HEK293T (cell line): ENCODE data around the gene CNKSR3.

Experiments
- CTCF ChIA-PET: fragments of 350-600 bp; formaldehyde crosslinking; extraction: SDS; loops from one replicate; lab custom pipeline; 2021; ENCODE audit warnings: antibody characterized with exemption, inconsistent platforms; lab: Yijun Ruan, JAX
- POLR2A ChIA-PET: fragments of 350-600 bp; formaldehyde crosslinking; extraction: SDS; loops from one replicate; lab custom pipeline; 2020; ENCODE audit warnings: antibody characterized with exemption, inconsistent platforms; lab: Yijun Ruan, JAX
- DNase-seq: peaks from one replicate; pipeline ENCODE4 v3.0.0; 2012; ENCODE audit warnings: mixed read lengths; ENCODE audit errors: extremely low spot score
- ARNT ChIP-seq: fragments of 450-650 bp; IDR thresholded peaks from 2 replicates; pipeline ENCODE4 v1.6.1; 2017; ENCODE audit warnings: mild to moderate bottlenecking
- BHLHE40 ChIP-seq: fragments of 450-650 bp; IDR thresholded peaks from 2 replicates; pipeline ENCODE4 v1.6.1; 2016; ENCODE audit warnings: mild to moderate bottlenecking, moderate library complexity, borderline replicate concordance
- CTBP1 ChIP-seq: fragments of 450-650 bp; IDR thresholded peaks from 2 replicates; pipeline ENCODE4 v1.6.1; 2016; ENCODE audit warnings: borderline replicate concordance
- ELF4 ChIP-seq: fragments of 450-650 bp; IDR thresholded peaks from 2 replicates; pipeline ENCODE4 v1.6.1; 2017; ENCODE audit warnings: antibody characterized with exemption
- FOXA1 ChIP-seq: fragments of 450-650 bp; IDR thresholded peaks from 2 replicates; pipeline ENCODE4 v1.6.1; 2016; ENCODE audit warnings: mild to moderate bottlenecking
- FOXK2 ChIP-seq: fragments of 450-650 bp; IDR thresholded peaks from 2 replicates; pipeline ENCODE4 v1.6.1; 2016; ENCODE audit warnings: mild to moderate bottlenecking
- FOXM1 ChIP-seq: fragments of 450-650 bp; IDR thresholded peaks from 2 replicates; pipeline ENCODE4 v1.6.1; 2017; ENCODE audit warnings: mild to moderate bottlenecking, borderline replicate concordance
- HDGF ChIP-seq: fragments of 450-650 bp; IDR thresholded peaks from 2 replicates; pipeline ENCODE4 v1.6.1; 2017; ENCODE audit warnings: antibody characterized with exemption, borderline replicate concordance
- L3MBTL2 ChIP-seq: fragments of 450-650 bp; conservative IDR thresholded peaks from 2 replicates; pipeline ENCODE4 v1.6.1; 2016; ENCODE audit warnings: mild to moderate bottlenecking
- LEF1 ChIP-seq: fragments of 450-650 bp; IDR thresholded peaks from 2 replicates; pipeline ENCODE4 v1.6.1; 2017; ENCODE audit warnings: mild to moderate bottlenecking, borderline replicate concordance
- NFRKB ChIP-seq: fragments of 450-650 bp; IDR thresholded peaks from 2 replicates; pipeline ENCODE4 v1.6.1; 2016; ENCODE audit warnings: mild to moderate bottlenecking, moderate library complexity
- SP1 ChIP-seq: fragments of 450-650 bp; IDR thresholded peaks from 2 replicates; pipeline ENCODE4 v1.6.1; 2017
- SUZ12 ChIP-seq: fragments of 450-650 bp; IDR thresholded peaks from 2 replicates; pipeline ENCODE4 v1.6.1; 2016; ENCODE audit warnings: mild to moderate bottlenecking
- TARDBP ChIP-seq: fragments of 450-650 bp; IDR thresholded peaks from 2 replicates; pipeline ENCODE4 v1.6.1; 2016
- ZNF384 ChIP-seq: fragments of 450-650 bp; IDR thresholded peaks from 2 replicates; pipeline ENCODE4 v1.6.1; 2016
- TF ChIP-seq, protein P1 (sequence below): fragments of 450-650 bp; IDR thresholded peaks from 2 replicates; pipeline ENCODE4 v1.6.1; 2016

CNKSR3 gene

DNA sequence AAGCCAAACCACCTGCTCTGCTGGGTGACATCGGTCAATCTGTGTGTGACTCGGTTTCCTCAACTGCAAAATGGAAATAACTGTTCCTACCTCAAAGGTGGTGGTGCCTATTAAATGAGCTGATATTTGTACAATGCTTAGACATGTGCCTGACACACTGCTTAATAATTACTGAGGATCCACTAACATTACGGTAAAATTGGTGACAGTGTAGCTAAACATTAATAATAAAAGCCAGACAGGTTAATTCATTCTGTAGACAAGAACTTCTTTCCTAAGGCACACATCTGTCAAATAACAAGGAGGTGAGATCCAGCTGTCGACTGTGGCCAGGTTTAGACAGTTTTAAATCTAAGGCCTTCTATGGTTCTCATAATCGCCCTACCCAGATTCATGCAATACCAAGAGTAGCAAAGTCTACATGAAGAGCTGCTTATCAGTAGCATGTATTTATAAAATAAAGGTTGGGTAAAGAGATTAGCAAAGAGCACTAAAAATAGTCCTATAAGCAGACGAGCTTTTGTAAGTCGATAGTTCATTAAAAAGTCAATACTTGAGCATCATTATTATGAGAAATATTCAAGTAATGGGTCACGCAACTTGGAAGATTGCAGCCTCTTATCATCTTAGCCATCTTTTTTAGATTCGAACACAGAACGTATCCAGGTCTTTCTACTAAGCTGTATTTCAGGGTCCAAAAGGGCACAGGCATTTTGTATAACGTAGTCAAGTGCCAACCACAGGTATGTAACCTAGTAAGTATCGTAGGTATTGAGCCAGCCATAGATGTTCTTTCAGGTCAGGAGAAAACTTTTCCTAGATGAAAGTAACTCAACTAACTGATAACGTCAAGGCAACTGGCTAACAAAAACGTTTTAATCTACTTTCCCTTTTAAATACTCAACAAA is 3.2 kb downstream of the CNKSR3 start:
- POLR2A ChIA-PET: no interaction called here
- no peak for DNase-seq
- CTCF ChIA-PET: interaction anchor here (0.9 to 1.3 kb wide), 2 partner anchors 9 to 230 kb away, joined by 3 to 5 read pairs; no protein-coding TSS in a partner anchor
- TF ChIP-seq LEF1 (no peak), FOXM1 (no peak), L3MBTL2 (no peak), ZNF384 (no peak), FOXA1 (no peak), SUZ12 (no peak), SP1 (no peak), ARNT (no peak), CTBP1 (no peak), BHLHE40 (no peak), ELF4 (no peak), TARDBP (no peak), FOXK2 (no peak), HDGF (no peak), NFRKB (no peak)
- TF ChIP-seq, protein P1, sequence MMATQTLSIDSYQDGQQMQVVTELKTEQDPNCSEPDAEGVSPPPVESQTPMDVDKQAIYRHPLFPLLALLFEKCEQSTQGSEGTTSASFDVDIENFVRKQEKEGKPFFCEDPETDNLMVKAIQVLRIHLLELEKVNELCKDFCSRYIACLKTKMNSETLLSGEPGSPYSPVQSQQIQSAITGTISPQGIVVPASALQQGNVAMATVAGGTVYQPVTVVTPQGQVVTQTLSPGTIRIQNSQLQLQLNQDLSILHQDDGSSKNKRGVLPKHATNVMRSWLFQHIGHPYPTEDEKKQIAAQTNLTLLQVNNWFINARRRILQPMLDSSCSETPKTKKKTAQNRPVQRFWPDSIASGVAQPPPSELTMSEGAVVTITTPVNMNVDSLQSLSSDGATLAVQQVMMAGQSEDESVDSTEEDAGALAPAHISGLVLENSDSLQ: no peak

DNA sequence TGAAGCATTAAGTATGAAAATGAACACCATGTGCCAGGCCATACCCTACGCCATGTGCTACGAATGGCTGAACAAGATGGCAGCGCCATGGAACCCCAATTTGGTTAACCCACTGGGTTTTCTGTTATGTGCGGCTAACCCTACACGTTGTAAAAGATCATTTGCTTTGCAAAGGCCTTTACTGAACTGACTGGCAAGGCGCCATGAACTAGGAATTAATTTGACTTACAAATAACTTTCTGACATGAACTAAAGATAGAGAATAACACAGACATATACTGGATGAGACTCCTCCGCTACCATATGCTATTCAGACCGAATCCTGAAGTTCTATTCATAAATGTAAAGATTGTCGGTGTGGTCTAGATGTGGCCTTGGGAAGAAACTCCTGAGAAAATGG is 3.9 kb downstream of the CNKSR3 start:
- DNase-seq: no peak
- ChIA-PET CTCF (interaction anchor here (0.9 kb wide), 1 partner anchor 229 kb away, joined by 3 read pairs; no protein-coding TSS in a partner anchor), POLR2A (no interaction called here)
- TF ChIP-seq ZNF384 (no peak), HDGF (no peak), FOXK2 (no peak), SP1 (no peak), FOXM1 (no peak), CTBP1 (no peak), TARDBP (no peak), NFRKB (no peak), BHLHE40 (no peak), FOXA1 (no peak), ARNT (no peak), L3MBTL2 (no peak), ELF4 (no peak), SUZ12 (no peak)
- TF ChIP-seq, protein P1: no peak

DNA sequence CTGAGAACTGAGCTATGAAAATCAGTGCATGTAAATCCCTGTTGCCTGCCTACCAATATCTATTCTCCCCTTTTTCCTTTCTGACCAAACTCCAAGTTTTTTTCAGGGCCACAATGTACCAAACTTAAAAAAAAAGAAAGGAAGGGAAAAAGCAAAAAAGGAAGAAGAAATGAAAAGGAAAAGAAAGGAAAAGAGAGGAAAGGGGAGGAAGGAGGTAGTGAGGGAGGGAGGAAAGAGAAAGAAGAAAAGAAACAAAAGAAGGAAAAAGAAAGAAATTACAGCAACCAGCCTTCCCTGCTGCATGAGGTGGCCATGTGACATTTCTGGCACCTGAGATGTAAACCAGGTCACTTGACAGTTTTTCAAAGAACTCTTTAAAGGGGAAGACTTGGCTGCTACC is 4.4 kb downstream of the CNKSR3 start:
- no peak for TF ChIP-seq SUZ12
- no peak for TF ChIP-seq NFRKB
- no peak for TF ChIP-seq ARNT
- TF ChIP-seq HDGF: no peak
- no peak for TF ChIP-seq FOXK2
- no peak for TF ChIP-seq SP1
- TF ChIP-seq, protein P1: no peak
- no peak for TF ChIP-seq FOXA1
- TF ChIP-seq FOXM1: no peak
- no peak for TF ChIP-seq ZNF384
- no peak for TF ChIP-seq CTBP1
- TF ChIP-seq L3MBTL2: no peak
- no peak for TF ChIP-seq BHLHE40
- TF ChIP-seq ELF4: no peak
- no peak for TF ChIP-seq LEF1
- TF ChIP-seq TARDBP: no peak
- ChIA-PET CTCF (no interaction called here), POLR2A (no interaction called here)

DNA sequence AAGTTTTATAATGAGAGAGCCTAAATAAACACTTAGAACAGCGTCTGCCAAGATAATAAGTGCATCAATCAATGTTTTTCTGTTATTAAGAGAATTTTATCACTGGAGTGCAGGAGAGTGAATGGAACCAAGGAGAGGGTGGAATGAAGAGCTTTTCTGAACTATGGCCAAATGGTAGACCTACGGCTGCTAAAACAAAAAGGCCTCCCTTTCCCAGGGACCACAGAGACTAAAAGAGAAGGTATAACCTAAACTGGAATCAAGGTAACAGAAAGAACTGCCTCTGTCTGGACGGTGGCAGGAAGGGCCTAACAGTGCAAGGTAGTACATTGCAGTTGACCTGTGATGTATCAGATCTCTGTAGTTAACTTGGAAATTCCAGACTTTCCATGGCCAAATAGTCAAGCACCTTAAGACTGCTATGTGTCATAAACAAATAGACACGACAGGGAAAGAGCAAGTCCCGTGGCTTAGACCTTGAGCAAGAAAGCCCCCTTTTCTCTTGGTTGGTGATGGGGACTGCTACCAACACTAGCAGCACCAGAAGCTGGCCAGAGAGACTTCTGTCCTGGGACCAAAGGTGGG is 5.5 kb downstream of the CNKSR3 start:
- ChIA-PET POLR2A (interaction anchor here (1.2 kb wide), 1 partner anchor 8 kb away, joined by 4 read pairs; no protein-coding TSS in a partner anchor), CTCF (interaction anchor here (0.5 kb wide), 1 partner anchor 274 kb away, joined by 3 read pairs; no protein-coding TSS in a partner anchor)
- no peak for TF ChIP-seq LEF1
- no peak for TF ChIP-seq TARDBP
- TF ChIP-seq ARNT: no peak
- TF ChIP-seq ZNF384: no peak
- no peak for TF ChIP-seq SP1
- TF ChIP-seq SUZ12: no peak
- no peak for TF ChIP-seq NFRKB
- no peak for TF ChIP-seq HDGF
- TF ChIP-seq, protein P1: no peak
- TF ChIP-seq CTBP1: no peak
- no peak for TF ChIP-seq FOXM1
- no peak for TF ChIP-seq L3MBTL2
- TF ChIP-seq ELF4: no peak
- no peak for TF ChIP-seq BHLHE40
- TF ChIP-seq FOXA1: no peak
- no peak for TF ChIP-seq FOXK2
- no peak for DNase-seq

More for the DNA sequence above, 4.4 kb downstream of the CNKSR3 start:
- no peak for DNase-seq

DNA sequence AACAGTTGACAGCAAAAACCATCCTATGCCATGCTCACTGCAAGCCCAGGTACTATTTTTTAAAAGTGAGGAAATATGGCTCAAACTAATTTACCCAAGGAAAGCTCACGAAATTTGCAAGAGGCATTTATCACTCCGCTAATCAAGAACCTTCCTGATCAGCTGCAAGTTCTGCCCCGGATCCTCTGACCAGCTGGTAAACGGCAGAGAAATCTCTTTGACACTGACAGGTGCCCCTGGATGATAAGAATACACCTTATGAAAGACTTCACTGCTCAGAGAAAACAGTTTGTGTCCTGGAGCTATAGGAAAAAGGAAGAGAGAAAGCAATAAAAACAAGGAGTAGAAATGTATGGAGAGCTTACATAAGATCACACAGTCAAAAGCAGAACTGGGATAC is 6.4 kb downstream of the CNKSR3 start:
- ChIA-PET POLR2A (interaction anchor here (1.2 kb wide), 1 partner anchor 9 kb away, joined by 4 read pairs; no protein-coding TSS in a partner anchor), CTCF (interaction anchor here (0.6 kb wide), 1 partner anchor 9 kb away, joined by 4 read pairs; no protein-coding TSS in a partner anchor)
- no peak for DNase-seq
- TF ChIP-seq FOXK2 (no peak), HDGF (no peak), NFRKB (no peak), CTBP1 (no peak), LEF1 (no peak), L3MBTL2 (no peak)
